Left lung (tissue), 10 donors: ENCODE data around the gene PBLD. TPM values are rescaled to one million over a fixed set of nuclear protein-coding genes. Genes with fewer than 3 reads are reported as not detected.
"Not testable (repeated sequence)": the region's sequence is repeated elsewhere in the genome, so short reads cannot be mapped to it uniquely, and the experiment has no call there.

Experiments used
- ATAC-seq: fragments of 200-7000 bp; cut with Tn5 transposase; one replicate; pipeline ENCODE4 v1.9.1; 2020; ENCODE audit warnings: moderate library complexity
- DNase-seq, 4 donors: peaks; one replicate each; pipeline ENCODE4 v3.0.0-alpha.2; 2013 to 2020
- H3K27ac ChIP-seq, 2 donors: fragments of 200-600 bp; sonication (generic) in 1 of 2; one replicate each; pipeline versions ENCODE4 v1.5.0 to v1.8.0; 2020 to 2021
- H3K27me3 ChIP-seq, 2 donors: fragments of 200-600 bp; sonication (generic) in 1 of 2; one replicate each; pipeline versions ENCODE4 v1.5.0 to v1.8.0; 2020 to 2021
- H3K36me3 ChIP-seq, 2 donors: fragments of 200-600 bp; sonication (generic) in 1 of 2; one replicate each; pipeline versions ENCODE4 v1.5.0 to v1.8.0; 2020 to 2021
- H3K4me1 ChIP-seq, 2 donors: fragments of 200-600 bp; one replicate each; pipeline ENCODE4 v1.8.0; 2021
- H3K4me3 ChIP-seq, 2 donors: fragments of 200-600 bp; sonication (generic) in 1 of 2; one replicate each; pipeline versions ENCODE4 v1.5.0 to v1.8.0; 2020 to 2021; ENCODE audit warnings: mild to moderate bottlenecking in 1 of 2
- H3K9me3 ChIP-seq, 2 donors: fragments of 200-600 bp; sonication (generic) in 1 of 2; one replicate each; pipeline versions ENCODE4 v1.5.0 to v1.8.0; 2020 to 2021
- CTCF ChIP-seq, 2 donors: fragments of 200-600 bp; sonication (generic) in 1 of 2; IDR thresholded peaks; one replicate each; pipeline versions ENCODE4 v1.5.0 to v1.8.0; 2021; ENCODE audit warnings: antibody characterized with exemption in 2 of 2
- intact Hi-C, 2 donors: fragments of 100-400 bp; cut with DNase I; formaldehyde crosslinking; loops; one replicate each; pipeline versions ENCODE4 v1.11.2 to v1.14.2; 2022
- polyA plus RNA-seq, 6 donors: library from polyadenylated mRNA; unstranded; fragments of 120-200 nt; gene quantifications; one replicate each; pipeline ENCODE4 v1.2.1, GENCODE V29; 2013; ENCODE audit not compliant: insufficient read length in 6 of 6
- total RNA-seq, 2 donors: library from RNA; stranded (reverse); fragmentation: NEBNext Ultra II Directional; extraction: Animal tissue kit (Norgen Biotek cat#: 25700); gene quantifications; one replicate each; pipeline ENCODE4 v1.2.1, GENCODE V29; 2021
- donor health status: DM: no; HTN: yes; CAD: no.
- donor health status: DM: no; HTN: no; CAD: no.

Gene PBLD
- total and polyA plus RNA-seq, 8 donors, result 2.1 to 17.3 (median 13.4) TPM

DNA sequence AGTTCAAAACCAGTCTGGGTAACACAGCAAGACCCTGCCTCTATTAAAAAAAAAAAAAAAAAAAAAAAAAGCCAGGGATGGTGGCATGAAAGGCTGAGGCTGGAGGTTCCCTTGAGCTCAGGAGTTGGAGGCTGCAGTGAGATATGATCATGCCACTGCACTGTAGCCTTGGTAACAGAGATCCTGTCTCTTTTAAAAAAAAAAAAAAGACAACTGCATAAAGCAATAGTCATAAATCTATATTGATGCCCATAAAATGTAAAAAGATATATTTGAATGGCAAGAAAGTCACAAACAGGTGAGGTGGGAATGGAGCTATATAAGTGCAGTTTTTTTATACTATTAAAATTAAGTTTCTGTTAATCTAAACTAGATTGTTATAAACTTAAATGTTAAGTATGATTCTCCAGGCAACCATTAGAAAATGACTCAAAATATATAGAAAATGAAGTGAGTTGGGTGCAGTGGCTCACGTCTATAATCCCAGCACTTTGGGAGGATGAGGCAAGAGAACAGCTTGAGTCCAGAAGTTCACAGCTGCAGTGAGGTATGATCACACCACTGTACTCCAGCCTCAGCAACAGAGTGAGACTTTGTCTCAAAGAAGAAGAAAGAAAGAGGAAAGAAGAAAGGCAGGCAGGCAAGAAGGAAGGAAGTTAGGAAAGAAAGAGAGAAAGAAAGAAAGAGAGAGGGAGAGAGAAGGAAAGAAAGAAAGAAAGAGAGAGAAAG is 14.2 kb downstream of the PBLD start:
- H3K36me3 ChIP-seq, result no peaks in the 10 kb centered on the region
- intact Hi-C loops, result no loop called here
- TF ChIP-seq CTCF (IDR thresholded peaks at IDR 0.05), result no peak
- no peaks in the 10 kb centered on the region for H3K4me1 ChIP-seq
- peaks cover 0 to 13% of the 10 kb centered on the region in 2 donors for H3K9me3 ChIP-seq
- DNase-seq, result no peak
- ATAC-seq, result no peak
- no peaks in the 10 kb centered on the region for H3K27me3 ChIP-seq
- no peak overlapping the region for H3K4me3 ChIP-seq
- no peak overlapping the region for H3K27ac ChIP-seq

- H3K9me3 ChIP-seq, result peaks cover 0 to 13% of the 10 kb centered on the region in 2 donors
These were observed 17.1 kb downstream of the PBLD start for GRCh38 chr10:68315582-68315981.

GRCh38 chr10:68314930-68315329 is 17.8 kb downstream of the PBLD start:
- intact Hi-C loops, H3K4me1 ChIP-seq, ATAC-seq: not testable (repeated sequence)

More at GRCh38 chr10:68315582-68315981, 17.1 kb downstream of the PBLD start:
- intact Hi-C loops, result no loop called here
- no peak overlapping the region for H3K27ac ChIP-seq
- no peaks in the 10 kb centered on the region for H3K27me3 ChIP-seq
- ATAC-seq, result no peak
- DNase-seq, result no peak
- H3K4me3 ChIP-seq, result no peak overlapping the region
- H3K4me1 ChIP-seq, result no peaks in the 10 kb centered on the region
- no peaks in the 10 kb centered on the region for H3K36me3 ChIP-seq
- no peak for TF ChIP-seq CTCF (IDR thresholded peaks at IDR 0.05)

DNA sequence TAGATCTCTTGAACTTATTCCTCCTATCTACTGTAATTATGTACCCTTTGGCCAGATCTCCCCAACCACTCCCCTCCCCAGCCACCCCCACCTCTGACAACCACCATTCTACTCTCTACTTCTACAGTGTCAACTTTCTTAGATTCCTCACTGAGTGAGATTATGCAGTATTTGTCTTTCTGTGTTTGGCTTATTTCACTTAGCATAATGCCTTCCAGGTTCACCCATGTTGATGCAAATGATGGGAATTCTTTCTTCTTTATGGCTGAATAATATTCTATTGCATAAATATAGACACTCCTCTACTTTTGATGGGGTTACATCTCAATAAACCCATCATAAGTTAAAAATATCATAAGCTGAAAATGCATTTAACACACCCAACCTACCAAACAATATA is 22.2 kb downstream of the PBLD start:
- H3K4me3 ChIP-seq, result no peak overlapping the region
- no peaks in the 10 kb centered on the region for H3K27me3 ChIP-seq
- no peaks in the 10 kb centered on the region for H3K4me1 ChIP-seq
- DNase-seq, result no peak
- H3K27ac ChIP-seq, result no peak overlapping the region
- no peak for ATAC-seq
- no peaks in the 10 kb centered on the region for H3K36me3 ChIP-seq
- no peak for TF ChIP-seq CTCF (IDR thresholded peaks at IDR 0.05)
- no peaks in the 10 kb centered on the region for H3K9me3 ChIP-seq
- intact Hi-C loops, result no loop called here

More at GRCh38 chr10:68314930-68315329, 17.8 kb downstream of the PBLD start:
- not testable (repeated sequence) for H3K27ac ChIP-seq, DNase-seq, H3K36me3 ChIP-seq, H3K4me3 ChIP-seq, H3K27me3 ChIP-seq
- H3K9me3 ChIP-seq, result peaks cover 0 to 13% of the 10 kb centered on the region in 2 donors

GRCh38 chr10:68305854-68306253 is 26.9 kb downstream of the PBLD start:
- H3K36me3 ChIP-seq, result no peaks in the 10 kb centered on the region
- H3K4me1 ChIP-seq, result peaks cover 0 to 14% of the 10 kb centered on the region in 2 donors
- intact Hi-C loops, result no loop called here
- H3K9me3 ChIP-seq, result no peaks in the 10 kb centered on the region
- DNase-seq, result no peak
- H3K4me3 ChIP-seq, result no peak overlapping the region
- ATAC-seq, result no peak
- no peak overlapping the region for H3K27ac ChIP-seq
- TF ChIP-seq CTCF (IDR thresholded peaks at IDR 0.05), result no peak
- H3K27me3 ChIP-seq, result no peaks in the 10 kb centered on the region
